Activated B cell treated with CpG ODN at 0.5 μM for 24 hours (primary cell): ENCODE data around the gene CD4. TPM values are rescaled to one million over a fixed set of nuclear protein-coding genes. Genes with fewer than 3 reads are reported as not detected.

ENCODE experiments used
- ATAC-seq: fragments of 200-7000 bp; cut with Tn5 transposase; one replicate; pipeline ENCODE4 v1.10.0; 2021; ENCODE audit warnings: low read depth, mild to moderate bottlenecking, moderate library complexity
- CTCF ChIA-PET: fragments of 350-600 bp; sonication (Branson Sonifier 250); formaldehyde crosslinking; loops from one replicate; lab custom pipeline; 2021; ENCODE audit warnings: antibody characterized with exemption; lab: Charles Lee
- POLR2A ChIA-PET: fragments of 350-600 bp; sonication (Branson Sonifier 250); formaldehyde crosslinking; loops from one replicate; lab custom pipeline; 2021; ENCODE audit warnings: antibody characterized with exemption; lab: Charles Lee
- DNase-seq: peaks from one replicate; pipeline ENCODE4 v3.0.0; 2022
- H3K27ac Mint-ChIP-seq: one replicate; pipeline ENCODE4 v1.8.0; 2020; ENCODE audit warnings: mixed read lengths
- H3K27me3 Mint-ChIP-seq: one replicate; pipeline ENCODE4 v1.8.0; 2021; ENCODE audit warnings: mixed read lengths
- H3K36me3 Mint-ChIP-seq: one replicate; pipeline ENCODE4 v1.8.0; 2021; ENCODE audit warnings: low read depth, mixed read lengths
- H3K4me1 Mint-ChIP-seq: one replicate; pipeline ENCODE4 v1.8.0; 2021; ENCODE audit warnings: mixed read lengths
- H3K4me3 Mint-ChIP-seq: one replicate; pipeline ENCODE4 v1.8.0; 2020; ENCODE audit warnings: mild to moderate bottlenecking, mixed read lengths
- H3K9me3 Mint-ChIP-seq: one replicate; pipeline ENCODE4 v1.8.0; 2020; ENCODE audit warnings: mixed read lengths
- intact Hi-C: fragments of 100-400 bp; cut with micrococcal nuclease; formaldehyde crosslinking; loops from one replicate; pipeline ENCODE4 v1.15.1; 2024
- total RNA-seq: library from RNA; stranded (reverse); gene quantifications from 2 replicates; pipeline ENCODE4 v1.2.3, GENCODE V29; 2022
- TF ChIP-seq, protein P1 (sequence below): fragments of 200-600 bp; IDR thresholded peaks from one replicate; pipeline ENCODE4 v1.8.0; 2022; ENCODE audit warnings: antibody characterized with exemption, mild to moderate bottlenecking

The CD4 gene
- total RNA-seq, 1 donor from 2014 or later: 0.22 TPM

GRCh38 chr12:6792522-6793201 lies 3.3 kb downstream of the CD4 start:
- no peaks in the 10 kb centered on the region for H3K36me3 Mint-ChIP-seq
- peaks cover 27% of the 10 kb centered on the region for H3K27me3 Mint-ChIP-seq
- ChIA-PET CTCF (interaction anchor here (0.5 to 1.7 kb wide), 6 partner anchors 11 to 180 kb away, joined by 3 to 5 read pairs (median 4); partner anchors contain the start of gene MLF2), POLR2A (no interaction called here)
- peak overlapping the region; percentile 52 for H3K4me3 Mint-ChIP-seq
- H3K9me3 Mint-ChIP-seq: no peaks in the 10 kb centered on the region
- no peak overlapping the region for H3K27ac Mint-ChIP-seq
- ATAC-seq (peak; percentile 75), DNase-seq (no peak)
- TF ChIP-seq, protein P1, sequence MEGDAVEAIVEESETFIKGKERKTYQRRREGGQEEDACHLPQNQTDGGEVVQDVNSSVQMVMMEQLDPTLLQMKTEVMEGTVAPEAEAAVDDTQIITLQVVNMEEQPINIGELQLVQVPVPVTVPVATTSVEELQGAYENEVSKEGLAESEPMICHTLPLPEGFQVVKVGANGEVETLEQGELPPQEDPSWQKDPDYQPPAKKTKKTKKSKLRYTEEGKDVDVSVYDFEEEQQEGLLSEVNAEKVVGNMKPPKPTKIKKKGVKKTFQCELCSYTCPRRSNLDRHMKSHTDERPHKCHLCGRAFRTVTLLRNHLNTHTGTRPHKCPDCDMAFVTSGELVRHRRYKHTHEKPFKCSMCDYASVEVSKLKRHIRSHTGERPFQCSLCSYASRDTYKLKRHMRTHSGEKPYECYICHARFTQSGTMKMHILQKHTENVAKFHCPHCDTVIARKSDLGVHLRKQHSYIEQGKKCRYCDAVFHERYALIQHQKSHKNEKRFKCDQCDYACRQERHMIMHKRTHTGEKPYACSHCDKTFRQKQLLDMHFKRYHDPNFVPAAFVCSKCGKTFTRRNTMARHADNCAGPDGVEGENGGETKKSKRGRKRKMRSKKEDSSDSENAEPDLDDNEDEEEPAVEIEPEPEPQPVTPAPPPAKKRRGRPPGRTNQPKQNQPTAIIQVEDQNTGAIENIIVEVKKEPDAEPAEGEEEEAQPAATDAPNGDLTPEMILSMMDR: no peak
- intact Hi-C loops: no loop called here
- H3K4me1 Mint-ChIP-seq: peaks cover 19% of the 10 kb centered on the region

DNA sequence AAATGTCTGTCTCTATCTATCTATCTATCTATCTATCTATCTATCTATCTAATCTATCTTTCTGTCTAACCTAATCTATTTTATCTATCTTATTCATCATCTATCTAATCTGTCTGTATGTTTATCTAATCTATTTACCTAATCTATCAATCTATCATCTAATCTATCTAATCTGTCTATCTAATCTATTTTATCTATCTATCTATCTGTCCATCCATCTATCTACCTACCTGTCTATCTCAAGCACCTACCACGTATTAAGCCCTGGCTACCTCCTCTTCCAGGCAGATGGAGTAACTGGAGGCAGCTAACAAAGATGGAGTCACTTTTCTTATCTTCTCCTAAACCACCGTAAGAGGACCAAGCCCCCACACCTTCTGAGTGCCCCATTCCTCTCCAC lies 5.8 kb downstream of the CD4 start:
- H3K27ac Mint-ChIP-seq: no peak overlapping the region
- no peak for DNase-seq
- peaks cover 34% of the 10 kb centered on the region for H3K27me3 Mint-ChIP-seq
- no peak overlapping the region for H3K4me3 Mint-ChIP-seq
- intact Hi-C loops: no loop called here
- POLR2A ChIA-PET: no interaction called here
- no peaks in the 10 kb centered on the region for H3K9me3 Mint-ChIP-seq
- H3K36me3 Mint-ChIP-seq: no peaks in the 10 kb centered on the region
- no peak for ATAC-seq
- peaks cover 19% of the 10 kb centered on the region for H3K4me1 Mint-ChIP-seq
- CTCF ChIA-PET: no interaction called here
- TF ChIP-seq, protein P1: no peak

GRCh38 chr12:6796576-6796975 lies 7.2 kb downstream of the CD4 start:
- ATAC-seq (no peak), DNase-seq (no peak)
- TF ChIP-seq, protein P1: no peak
- peaks cover 19% of the 10 kb centered on the region for H3K4me1 Mint-ChIP-seq
- no peaks in the 10 kb centered on the region for H3K9me3 Mint-ChIP-seq
- peaks cover 34% of the 10 kb centered on the region for H3K27me3 Mint-ChIP-seq
- H3K36me3 Mint-ChIP-seq: no peaks in the 10 kb centered on the region
- no peak overlapping the region for H3K4me3 Mint-ChIP-seq
- CTCF ChIA-PET: no interaction called here
- intact Hi-C loops: no loop called here
- no peak overlapping the region for H3K27ac Mint-ChIP-seq
- POLR2A ChIA-PET: interaction anchor here (0.6 kb wide), 1 partner anchor 12 kb away, joined by 3 read pairs; no protein-coding TSS in a partner anchor

DNA sequence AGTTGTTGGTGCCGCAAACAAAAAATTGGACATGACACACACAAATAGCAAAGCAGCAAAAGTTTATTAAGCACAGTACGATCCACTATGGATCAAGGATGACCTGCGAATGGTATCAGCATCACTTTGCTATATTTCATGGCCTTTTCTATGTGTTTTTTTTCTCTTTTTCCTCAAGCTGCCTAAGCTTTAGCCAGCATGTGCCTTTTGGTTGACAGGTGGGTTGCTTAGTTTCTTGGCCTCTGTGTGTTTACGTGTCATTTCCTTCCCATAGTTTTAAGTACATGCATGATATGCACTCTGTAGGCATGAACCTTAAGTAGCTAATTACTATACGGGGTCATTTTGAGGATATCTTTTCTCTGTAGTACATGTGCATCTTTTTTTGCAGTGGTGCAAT lies 9.8 kb downstream of the CD4 start:
- Mint-ChIP-seq H3K36me3 (no peaks in the 10 kb centered on the region), H3K27ac (no peak overlapping the region), H3K4me3 (no peak overlapping the region), H3K4me1 (no peaks in the 10 kb centered on the region), H3K27me3 (peaks cover 30% of the 10 kb centered on the region), H3K9me3 (no peaks in the 10 kb centered on the region)
- CTCF ChIA-PET: no interaction called here
- intact Hi-C loops: no loop called here
- DNase-seq (no peak), ATAC-seq (no peak)
- TF ChIP-seq, protein P1: no peak
- POLR2A ChIA-PET: no interaction called here

- ChIA-PET POLR2A (no interaction called here), CTCF (no interaction called here)
- ATAC-seq (no peak), DNase-seq (no peak)
- H3K9me3 Mint-ChIP-seq: no peaks in the 10 kb centered on the region
- no peak overlapping the region for H3K4me3 Mint-ChIP-seq
- no peak overlapping the region for H3K27ac Mint-ChIP-seq
- H3K4me1 Mint-ChIP-seq: peaks cover 1% of the 10 kb centered on the region
- TF ChIP-seq, protein P1: no peak
- H3K36me3 Mint-ChIP-seq: no peaks in the 10 kb centered on the region
- peaks cover 2% of the 10 kb centered on the region for H3K27me3 Mint-ChIP-seq
- intact Hi-C loops: no loop called here
These were observed 17.8 kb downstream of the CD4 start for GRCh38 chr12:6807170-6807569.
